ENCODE data around the gene COPS7A.

DNA sequence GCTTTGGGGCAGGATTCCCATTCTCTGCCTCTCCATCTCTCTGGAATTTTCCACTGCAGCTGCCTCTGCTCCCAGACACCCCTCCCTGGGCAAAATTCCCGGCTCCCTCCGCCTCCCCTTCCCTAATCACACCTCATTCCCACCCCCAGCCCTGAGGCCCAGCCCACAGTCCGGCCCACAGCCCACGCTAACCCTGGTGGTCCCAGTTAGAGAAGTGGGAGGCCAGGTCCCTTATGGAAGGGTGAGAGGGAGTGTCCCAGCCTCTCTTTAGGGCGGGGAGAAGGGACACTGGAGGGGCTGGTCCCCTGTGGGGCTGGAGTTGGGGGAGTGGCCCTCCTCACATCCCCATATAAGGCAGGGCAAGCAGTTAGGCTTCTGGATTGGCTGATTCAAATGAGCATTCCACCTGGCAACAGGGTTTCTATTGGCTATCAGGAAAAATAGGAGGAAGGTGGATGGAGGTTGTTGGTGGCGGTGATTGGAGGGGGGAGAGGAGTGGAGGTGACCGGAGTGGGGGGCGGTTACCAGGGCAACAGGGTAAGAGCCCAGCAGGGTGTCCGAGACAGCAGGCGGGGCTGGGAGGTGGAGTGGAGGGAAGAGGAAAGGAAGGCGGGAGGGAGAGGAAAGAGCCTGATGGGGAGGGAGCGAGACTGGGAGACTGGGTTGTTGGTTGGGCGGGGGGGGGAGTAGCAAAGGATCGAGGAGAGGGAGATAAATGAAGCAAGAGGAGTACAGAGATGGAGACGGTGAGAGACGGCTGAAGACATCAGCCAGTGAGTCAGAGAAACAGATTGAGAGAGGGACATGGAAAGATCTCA is 40.4 kb downstream of the COPS7A start:
- no peak for TF ChIP-seq CTCF (IDR thresholded peaks at IDR 0.05)
- TF ChIP-seq POLR2AphosphoS5 (IDR thresholded peaks at IDR 0.05), result peak; percentile 59 to 83 (median 69)
